Fibroblast of lung (primary cell): Measurements from ENCODE around the gene ADGRV1.

Source experiments
- EZH2 ChIP-seq: IDR thresholded peaks from 2 replicates; pipeline ENCODE4 v1.5.1; 2012; ENCODE audit warnings: low read length, control low read depth, mild to moderate bottlenecking; ENCODE audit errors: missing control alignments
- TF ChIP-seq, protein P1 (sequence below), 2 donors: IDR thresholded peaks in 1 of 2; conservative IDR thresholded peaks in 1 of 2; 1 replicate in 1 of 2; 2 replicates in 1 of 2; pipeline ENCODE4 v1.5.1; 2011 to 2012; ENCODE audit warnings: low read length in 2 of 2, control low read depth in 1 of 2, inconsistent platforms in 1 of 2, low read depth in 1 of 2, mild to moderate bottlenecking in 1 of 2

DNA sequence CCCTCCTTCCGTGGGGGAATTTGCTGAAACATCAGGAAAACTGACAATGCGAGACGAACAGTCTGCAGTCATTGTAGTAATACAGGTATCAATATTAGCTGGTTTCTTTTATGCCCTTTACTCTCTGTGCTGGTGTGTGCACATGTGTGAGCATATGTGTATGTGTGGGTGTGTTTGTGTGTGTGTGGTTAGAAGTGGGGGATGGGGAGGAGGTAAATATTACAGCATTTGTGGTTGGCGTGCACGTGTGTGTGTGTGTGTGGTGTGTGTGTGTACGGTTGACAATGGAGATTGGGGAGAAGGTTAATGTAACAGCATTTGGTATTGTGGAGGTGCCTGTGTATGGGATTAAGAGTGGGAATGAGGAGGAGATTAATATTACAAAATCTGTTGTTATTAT, 219.4 kb downstream of the ADGRV1 start:
- TF ChIP-seq, protein P1, sequence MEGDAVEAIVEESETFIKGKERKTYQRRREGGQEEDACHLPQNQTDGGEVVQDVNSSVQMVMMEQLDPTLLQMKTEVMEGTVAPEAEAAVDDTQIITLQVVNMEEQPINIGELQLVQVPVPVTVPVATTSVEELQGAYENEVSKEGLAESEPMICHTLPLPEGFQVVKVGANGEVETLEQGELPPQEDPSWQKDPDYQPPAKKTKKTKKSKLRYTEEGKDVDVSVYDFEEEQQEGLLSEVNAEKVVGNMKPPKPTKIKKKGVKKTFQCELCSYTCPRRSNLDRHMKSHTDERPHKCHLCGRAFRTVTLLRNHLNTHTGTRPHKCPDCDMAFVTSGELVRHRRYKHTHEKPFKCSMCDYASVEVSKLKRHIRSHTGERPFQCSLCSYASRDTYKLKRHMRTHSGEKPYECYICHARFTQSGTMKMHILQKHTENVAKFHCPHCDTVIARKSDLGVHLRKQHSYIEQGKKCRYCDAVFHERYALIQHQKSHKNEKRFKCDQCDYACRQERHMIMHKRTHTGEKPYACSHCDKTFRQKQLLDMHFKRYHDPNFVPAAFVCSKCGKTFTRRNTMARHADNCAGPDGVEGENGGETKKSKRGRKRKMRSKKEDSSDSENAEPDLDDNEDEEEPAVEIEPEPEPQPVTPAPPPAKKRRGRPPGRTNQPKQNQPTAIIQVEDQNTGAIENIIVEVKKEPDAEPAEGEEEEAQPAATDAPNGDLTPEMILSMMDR (conservative IDR thresholded peaks at IDR 0.05 in 1 of 2, IDR thresholded peaks at IDR 0.05 in 1 of 2; ENCODE audit: low read depth in 1 of 2, low read length in 2 of 2) = no peak
- TF ChIP-seq EZH2 = no peak
